DMS153 treated with DMSO at 0.1 percent for 48 hours (cell line): ENCODE measurements around the gene EIF5.

ENCODE experiments used
- DNase-seq: peaks from one replicate; lab custom pipeline; 2025; ENCODE audit not compliant: unreplicated experiment; lab: John Stamatoyannopoulos, UW

The EIF5 gene

GRCh38 chr14:103333754-103334643 is at the start of gene EIF5:
TSS of gene EIF5 (plus strand) at chr14:103334237. CDS start at chr14:103335861, 1,624 bp downstream.
- peak; percentile 62 for DNase-seq

GRCh38 chr14:103284574-103285467 is 49.2 kb upstream of the EIF5 start:
- no peak for DNase-seq

DNA sequence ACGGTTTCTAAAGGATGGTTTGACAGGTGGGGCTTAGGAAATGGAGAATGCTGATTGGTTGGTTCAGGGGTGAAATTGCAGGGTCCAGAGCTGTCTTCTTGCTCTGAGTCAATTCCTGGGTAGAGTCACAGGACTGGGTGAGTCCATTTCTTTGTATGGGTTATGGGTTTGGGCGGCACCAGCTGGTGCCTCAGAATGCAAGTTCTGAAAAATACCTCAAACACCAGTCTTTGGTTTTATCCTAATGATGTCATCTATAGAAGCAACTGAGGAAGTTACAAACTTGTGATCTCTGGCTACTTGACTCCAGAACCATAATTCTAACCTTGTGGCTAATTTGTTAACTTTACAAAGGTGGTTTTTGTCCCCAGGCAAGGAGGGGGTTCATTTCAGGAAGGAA is 47.6 kb upstream of the EIF5 start:
- DNase-seq = no peak

DNA sequence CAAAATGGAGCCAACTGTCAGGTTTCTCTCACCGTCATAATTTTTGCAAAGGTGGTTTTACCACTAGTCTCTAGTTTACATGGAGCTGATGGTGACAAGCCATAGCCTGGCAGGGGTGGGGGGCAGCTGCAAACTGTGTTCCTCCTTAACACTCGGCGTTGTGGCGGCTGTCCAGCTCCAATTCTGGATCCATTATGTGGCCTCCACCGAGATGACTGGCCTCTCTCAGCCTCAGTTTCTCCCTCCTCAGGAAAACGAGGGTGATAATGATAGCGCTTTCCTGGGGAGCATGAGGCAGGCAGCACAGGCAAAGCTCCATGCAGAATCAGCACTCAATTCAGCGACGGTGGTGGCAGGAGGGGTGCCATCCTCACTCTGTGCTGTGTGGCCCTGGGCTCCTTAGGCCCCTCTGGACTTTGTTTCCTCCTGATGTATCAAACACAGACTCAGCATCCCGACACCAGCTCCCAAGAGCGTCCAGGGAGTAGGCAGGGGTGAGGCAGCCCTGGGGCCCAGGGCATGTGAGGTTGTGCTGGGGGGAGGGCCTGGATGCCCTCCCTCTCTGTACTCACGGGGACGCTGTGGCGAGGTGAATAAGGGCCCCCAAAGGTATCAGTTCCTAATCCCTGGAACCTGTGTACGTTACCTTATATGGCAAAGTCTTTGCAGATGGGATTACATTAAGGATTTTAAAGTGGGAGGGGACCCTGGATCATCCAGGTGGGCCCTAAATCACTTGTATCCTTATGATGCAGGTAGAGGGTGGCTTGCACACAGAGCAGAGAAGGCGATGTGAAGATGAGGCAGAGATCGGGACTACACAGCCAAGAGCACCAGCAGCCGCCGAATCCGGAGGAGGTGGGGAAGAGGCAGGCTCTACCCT is 46.8 kb upstream of the EIF5 start:
- DNase-seq = no peak

DNA sequence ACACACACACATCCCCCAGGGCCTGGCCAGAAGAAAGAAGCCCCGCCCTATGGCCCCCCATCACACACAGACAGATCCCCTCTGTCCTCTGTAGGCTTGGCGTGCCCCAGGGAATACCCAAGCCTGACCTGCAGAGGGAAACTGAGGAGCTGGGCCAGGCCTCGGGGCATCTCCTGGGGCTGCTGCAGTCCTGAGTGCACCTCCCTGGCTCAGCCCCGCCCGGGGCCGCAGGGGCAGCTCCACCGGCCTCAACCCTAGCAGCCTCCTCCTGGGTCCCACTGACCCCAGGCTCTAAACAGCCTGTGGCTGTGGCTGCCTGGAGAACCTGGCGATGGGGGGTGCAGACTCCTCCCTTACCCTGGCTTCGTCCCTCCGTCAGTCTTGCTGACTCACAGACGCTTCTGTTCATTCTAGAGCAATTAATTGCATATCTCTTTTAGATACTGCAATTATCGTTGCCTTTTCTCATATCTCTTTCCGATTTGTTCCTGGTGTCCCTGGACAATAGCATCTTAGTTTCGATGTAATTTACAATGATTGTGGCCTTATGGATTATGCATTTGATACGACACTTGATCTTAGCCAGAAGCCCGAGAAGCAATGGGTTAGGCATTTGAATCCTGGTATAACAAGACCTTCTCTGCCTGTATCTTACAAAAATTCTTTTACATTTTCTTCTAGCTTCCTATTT is 45.8 kb upstream of the EIF5 start:
- no peak for DNase-seq

- no peak for DNase-seq
Measured at GRCh38 chr14:103290056-103290455, 44.0 kb upstream of the EIF5 start.

DNA sequence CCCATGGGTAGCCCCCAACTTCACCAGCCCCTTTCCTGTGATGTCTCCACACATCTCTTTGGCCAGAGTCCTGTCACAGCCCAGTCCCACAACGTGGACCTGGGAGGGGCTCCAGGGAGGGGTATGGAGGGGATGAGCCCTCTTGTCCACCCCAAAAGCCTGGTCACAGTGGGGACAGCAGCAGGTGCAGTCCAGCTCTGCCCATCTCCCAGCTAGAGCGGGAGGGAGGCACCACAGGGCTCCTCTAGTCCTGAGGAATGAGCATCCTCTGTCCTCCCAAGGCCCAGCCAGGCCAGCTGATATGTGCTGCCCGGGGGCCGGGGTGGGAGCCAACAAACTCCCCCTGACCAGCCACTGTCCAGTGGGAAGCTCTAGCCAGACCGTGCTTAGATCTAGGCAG is 43.5 kb upstream of the EIF5 start:
- DNase-seq = no peak

DNA sequence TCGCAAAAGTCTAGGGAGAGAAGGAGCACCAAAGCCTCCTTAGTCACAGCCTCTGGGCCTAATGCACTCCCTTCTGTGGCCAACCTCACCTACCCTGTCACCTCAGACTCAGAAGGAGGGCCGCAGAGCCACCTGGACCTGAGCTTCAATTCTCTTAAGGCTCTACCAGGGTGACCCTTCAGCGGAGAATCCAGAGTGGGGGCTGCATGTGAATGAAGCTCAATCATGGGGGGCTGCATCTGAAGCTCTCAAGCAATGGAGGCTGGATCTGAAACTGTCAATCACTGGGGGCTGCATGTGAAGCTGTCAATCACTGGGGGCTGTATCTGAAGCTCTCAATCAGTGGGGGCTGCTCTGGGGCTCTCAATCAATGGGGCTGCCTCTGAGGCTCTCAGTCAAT is 43.1 kb upstream of the EIF5 start:
- no peak for DNase-seq

GRCh38 chr14:103292426-103293374 is 41.3 kb upstream of the EIF5 start:
- no peak for DNase-seq

DNA sequence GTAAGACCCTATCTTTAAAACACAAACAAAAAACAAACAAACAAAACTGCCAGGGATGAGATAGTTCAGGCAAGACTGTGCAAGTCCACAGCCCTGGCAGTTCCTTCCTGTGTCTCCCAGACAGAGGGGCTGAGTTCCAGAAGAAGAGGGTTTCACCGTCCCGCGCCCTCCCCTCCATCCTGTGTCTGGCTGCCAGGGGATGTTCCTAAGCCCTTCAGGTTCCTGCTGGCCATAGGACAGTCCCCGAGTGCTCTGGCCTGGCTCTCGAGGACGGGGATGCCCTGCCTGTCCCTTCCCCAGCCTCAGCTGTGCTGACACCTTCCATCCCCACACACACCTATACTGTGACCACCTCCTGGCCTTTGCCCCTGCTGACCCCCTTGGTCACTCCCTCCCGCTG is 40.6 kb upstream of the EIF5 start:
- DNase-seq = no peak

DNA sequence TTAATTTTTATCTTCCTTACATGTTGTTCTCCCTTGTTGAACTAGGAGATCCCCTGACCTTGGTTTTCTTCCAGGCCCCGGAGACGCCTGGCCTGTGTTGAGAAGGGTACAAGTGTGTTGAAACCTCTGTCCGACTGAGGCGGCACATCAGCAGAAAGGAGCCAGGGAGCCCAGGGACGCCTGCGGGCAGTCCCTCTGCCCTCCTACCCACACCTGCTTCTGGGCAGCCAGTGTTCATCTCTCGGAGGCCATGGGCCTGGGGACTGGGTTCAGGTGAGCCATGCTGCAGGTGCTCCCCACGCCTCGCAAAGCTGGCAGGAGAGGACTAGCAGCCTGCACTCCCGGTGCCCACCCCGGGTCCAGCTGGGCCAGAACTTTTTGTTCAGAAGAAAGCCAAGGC is 39.9 kb upstream of the EIF5 start:
- DNase-seq = no peak

DNA sequence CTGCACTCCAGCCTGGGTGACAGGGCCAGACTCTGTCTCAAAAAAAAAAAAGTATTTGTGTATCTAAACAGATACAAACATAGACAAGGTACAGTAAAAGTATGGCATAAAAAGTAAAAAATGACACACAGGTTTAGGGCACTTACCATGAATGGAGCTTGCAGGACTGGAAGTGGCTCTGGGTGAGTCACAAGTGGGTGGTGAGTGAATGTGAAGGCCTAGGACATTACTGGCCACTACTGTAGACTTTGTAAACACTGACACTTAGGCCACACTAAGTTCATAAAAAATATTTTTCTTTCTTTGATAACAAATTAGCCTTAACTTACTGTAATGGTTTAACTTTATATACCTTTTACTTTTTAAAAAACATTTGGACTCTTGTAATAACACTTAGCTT is 38.0 kb upstream of the EIF5 start:
- no peak for DNase-seq

GRCh38 chr14:103296987-103297386 is 37.0 kb upstream of the EIF5 start:
- no peak for DNase-seq

GRCh38 chr14:103298620-103299019 is 35.4 kb upstream of the EIF5 start:
- no peak for DNase-seq

GRCh38 chr14:103301512-103302354 is 32.3 kb upstream of the EIF5 start:
- DNase-seq = no peak

GRCh38 chr14:103302966-103303365 is 31.1 kb upstream of the EIF5 start:
- DNase-seq = no peak

DNA sequence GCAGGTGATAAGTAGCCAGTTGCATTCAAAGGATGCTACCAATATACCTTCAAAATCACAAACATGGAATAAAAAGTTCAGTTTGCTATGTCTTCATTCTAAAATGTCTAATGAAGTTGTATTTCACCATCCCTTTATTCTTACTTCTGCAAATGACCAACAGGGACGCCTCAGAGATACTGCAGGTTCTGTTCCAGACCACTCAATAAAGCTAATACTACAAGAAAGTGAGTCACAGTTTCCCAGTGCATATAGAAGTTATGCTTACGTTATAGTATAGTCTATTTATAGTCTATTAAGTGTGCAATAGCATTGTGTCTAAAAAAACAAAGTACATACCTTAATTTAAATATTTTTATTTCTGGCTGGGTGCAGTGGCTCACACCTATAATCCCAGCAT is 29.3 kb upstream of the EIF5 start:
- no peak for DNase-seq
